Neutrophil (primary cell): ENCODE measurements around the gene VCX.

Source experiments
- H3K27ac ChIP-seq: fragments of 200-600 bp; sonication (generic); 2 replicates; pipeline ENCODE4 v1.5.1; 2016; ENCODE audit warnings: mild to moderate bottlenecking, moderate library complexity
- H3K27me3 ChIP-seq: fragments of 200-600 bp; sonication (generic); 2 replicates; pipeline ENCODE4 v1.6.0; 2016; ENCODE audit warnings: mild to moderate bottlenecking
- H3K36me3 ChIP-seq: fragments of 200-600 bp; sonication (generic); 2 replicates; pipeline ENCODE4 v1.5.1; 2017
- H3K4me1 ChIP-seq, 2 experiments: fragments of 200-600 bp in 1 of 2; sonication (generic) in 1 of 2; 1 replicate in 1 of 2; 2 replicates in 1 of 2; pipeline versions ENCODE4 v1.5.1 to v1.6.1; 2013 to 2016; ENCODE audit warnings: low read depth in 1 of 2, low read length in 1 of 2, mild to moderate bottlenecking in 1 of 2, moderate library complexity in 1 of 2; ENCODE audit not compliant: control insufficient read depth in 1 of 2, insufficient read depth in 1 of 2
- H3K4me3 ChIP-seq, 2 experiments: fragments of 200-600 bp in 1 of 2; sonication (generic) in 1 of 2; 1 replicate in 1 of 2; 2 replicates in 1 of 2; pipeline ENCODE4 v1.5.1; 2013 to 2016; ENCODE audit warnings: low read depth in 1 of 2, low read length in 1 of 2, mild to moderate bottlenecking in 1 of 2, moderate library complexity in 1 of 2
- H3K9me3 ChIP-seq: fragments of 200-600 bp; sonication (generic); 2 replicates; pipeline ENCODE4 v1.5.1; 2016
- TF ChIP-seq, protein P1 (sequence below): fragments of 200-600 bp; sonication (generic); IDR thresholded peaks from 2 replicates; pipeline ENCODE4 v1.5.1; 2016; ENCODE audit warnings: antibody characterized with exemption

Gene VCX

DNA sequence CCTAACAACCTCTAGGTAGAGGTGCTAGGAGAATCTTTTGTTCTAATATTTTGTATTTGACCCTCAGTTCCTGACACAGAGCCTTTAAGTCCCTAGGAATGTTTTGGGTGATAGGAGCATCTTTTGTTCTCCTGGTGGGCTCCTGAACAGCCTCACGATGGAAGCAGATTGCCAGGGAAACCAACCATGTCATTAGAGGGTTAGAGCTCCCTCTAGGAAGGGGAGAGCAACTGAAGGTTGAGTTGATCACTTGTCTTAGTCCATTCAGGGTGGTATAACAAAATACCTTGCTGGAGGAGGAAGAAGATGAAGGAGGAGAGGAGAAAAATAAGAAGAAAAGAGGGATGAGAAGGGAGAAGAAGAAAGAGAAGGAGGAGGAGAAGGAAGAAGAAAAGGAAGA is 9.2 kb downstream of the VCX start:
- Histone ChIP-seq H3K27me3 (no peaks in the 10 kb centered on the region), H3K4me3 (no peak overlapping the region), H3K27ac (no peak overlapping the region), H3K4me1 (no peaks in the 10 kb centered on the region), H3K36me3 (no peaks in the 10 kb centered on the region), H3K9me3 (no peaks in the 10 kb centered on the region)
- TF ChIP-seq, protein P1, sequence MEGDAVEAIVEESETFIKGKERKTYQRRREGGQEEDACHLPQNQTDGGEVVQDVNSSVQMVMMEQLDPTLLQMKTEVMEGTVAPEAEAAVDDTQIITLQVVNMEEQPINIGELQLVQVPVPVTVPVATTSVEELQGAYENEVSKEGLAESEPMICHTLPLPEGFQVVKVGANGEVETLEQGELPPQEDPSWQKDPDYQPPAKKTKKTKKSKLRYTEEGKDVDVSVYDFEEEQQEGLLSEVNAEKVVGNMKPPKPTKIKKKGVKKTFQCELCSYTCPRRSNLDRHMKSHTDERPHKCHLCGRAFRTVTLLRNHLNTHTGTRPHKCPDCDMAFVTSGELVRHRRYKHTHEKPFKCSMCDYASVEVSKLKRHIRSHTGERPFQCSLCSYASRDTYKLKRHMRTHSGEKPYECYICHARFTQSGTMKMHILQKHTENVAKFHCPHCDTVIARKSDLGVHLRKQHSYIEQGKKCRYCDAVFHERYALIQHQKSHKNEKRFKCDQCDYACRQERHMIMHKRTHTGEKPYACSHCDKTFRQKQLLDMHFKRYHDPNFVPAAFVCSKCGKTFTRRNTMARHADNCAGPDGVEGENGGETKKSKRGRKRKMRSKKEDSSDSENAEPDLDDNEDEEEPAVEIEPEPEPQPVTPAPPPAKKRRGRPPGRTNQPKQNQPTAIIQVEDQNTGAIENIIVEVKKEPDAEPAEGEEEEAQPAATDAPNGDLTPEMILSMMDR, result no peak

DNA sequence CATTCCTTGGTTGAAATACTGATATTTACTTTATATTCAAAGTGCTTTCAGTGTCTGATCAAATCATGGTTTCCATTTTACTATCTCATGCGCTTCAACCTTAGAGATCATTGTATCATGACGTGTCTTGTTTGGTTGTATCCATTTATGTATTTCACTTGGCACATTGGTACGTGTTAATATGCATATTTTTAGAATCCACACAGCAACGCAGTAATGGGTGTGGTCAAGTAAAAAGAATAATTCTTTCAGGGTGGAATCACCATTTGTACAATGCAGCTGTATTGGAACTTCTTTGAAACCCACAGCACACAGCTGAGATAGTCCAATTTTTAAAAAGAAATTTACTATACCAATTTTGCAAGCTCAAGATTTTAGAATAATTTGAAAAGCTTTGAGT is 29.1 kb downstream of the VCX start:
- no peaks in the 10 kb centered on the region for H3K9me3 ChIP-seq
- H3K27ac ChIP-seq, result no peak overlapping the region
- no peaks in the 10 kb centered on the region for H3K27me3 ChIP-seq
- no peaks in the 10 kb centered on the region for H3K36me3 ChIP-seq
- TF ChIP-seq, protein P1, result no peak
- H3K4me1 ChIP-seq, result no peaks in the 10 kb centered on the region
- H3K4me3 ChIP-seq, result no peak overlapping the region

DNA sequence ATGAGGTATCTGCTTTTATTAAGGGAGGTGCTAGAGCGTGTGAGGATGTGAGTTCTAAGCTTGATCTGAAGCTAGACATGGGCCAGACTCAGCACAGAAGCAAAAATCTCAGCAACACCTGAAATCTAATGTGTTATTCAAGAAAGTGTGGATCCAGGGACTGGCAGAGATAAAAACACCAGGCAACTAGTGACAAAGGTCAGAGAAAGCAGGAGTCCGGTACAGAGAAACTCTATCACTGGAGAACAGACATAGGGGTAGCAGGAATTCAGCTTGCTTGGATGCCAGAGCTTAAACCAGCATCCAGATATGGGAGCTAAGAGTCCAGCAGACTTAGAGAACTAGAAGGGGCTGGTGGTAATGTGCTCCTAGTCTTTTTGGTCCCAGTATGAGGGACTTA is 34.0 kb downstream of the VCX start:
- Histone ChIP-seq H3K36me3 (no peaks in the 10 kb centered on the region), H3K4me1 (no peaks in the 10 kb centered on the region), H3K27me3 (no peaks in the 10 kb centered on the region), H3K4me3 (no peak overlapping the region), H3K27ac (no peak overlapping the region), H3K9me3 (no peaks in the 10 kb centered on the region)
- TF ChIP-seq, protein P1, result no peak

DNA sequence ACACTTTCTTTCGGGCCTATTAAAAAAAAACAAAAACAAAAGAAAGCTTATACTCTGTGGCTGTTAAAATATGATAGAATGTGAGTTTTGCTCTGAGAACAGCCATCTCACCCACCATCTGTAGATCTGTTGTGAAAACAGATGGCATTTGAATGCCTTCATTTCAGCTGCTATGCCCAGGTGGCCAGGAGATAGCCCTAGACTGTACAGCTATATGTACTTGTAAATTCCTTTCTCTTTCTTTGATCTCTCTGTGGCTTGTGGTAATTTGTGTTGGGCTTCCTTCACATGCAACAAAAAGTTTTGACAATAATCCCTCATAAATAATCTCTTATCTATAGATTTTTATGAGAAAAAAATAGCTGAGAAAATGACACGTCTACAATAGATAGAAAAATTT is 46.2 kb downstream of the VCX start:
- H3K36me3 ChIP-seq, result no peaks in the 10 kb centered on the region
- H3K4me3 ChIP-seq, result no peak overlapping the region
- TF ChIP-seq, protein P1, result no peak
- H3K4me1 ChIP-seq, result no peaks in the 10 kb centered on the region
- H3K9me3 ChIP-seq, result no peaks in the 10 kb centered on the region
- no peaks in the 10 kb centered on the region for H3K27me3 ChIP-seq
- no peak overlapping the region for H3K27ac ChIP-seq

DNA sequence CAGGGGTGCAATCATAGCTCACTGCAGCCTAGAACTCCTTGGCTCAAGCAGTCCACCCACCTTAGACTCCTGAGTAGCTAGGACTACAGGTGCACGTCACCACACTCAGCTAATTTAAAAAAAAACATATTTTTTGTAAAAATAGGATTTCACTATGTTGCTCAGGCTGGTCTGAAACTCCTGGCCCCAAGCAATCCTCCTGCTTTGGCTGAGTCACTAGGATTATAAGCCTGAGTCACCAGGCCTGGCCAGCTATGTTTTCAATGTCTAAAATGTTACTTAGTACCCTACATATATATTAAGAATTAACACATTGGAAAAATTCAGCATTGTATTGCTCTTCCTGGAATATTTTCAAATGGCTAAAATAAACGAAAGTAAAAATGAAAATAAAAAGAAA is 46.7 kb downstream of the VCX start:
- Histone ChIP-seq H3K4me3 (no peak overlapping the region), H3K4me1 (no peaks in the 10 kb centered on the region), H3K27me3 (no peaks in the 10 kb centered on the region), H3K36me3 (no peaks in the 10 kb centered on the region), H3K27ac (no peak overlapping the region), H3K9me3 (no peaks in the 10 kb centered on the region)
- TF ChIP-seq, protein P1, result no peak

DNA sequence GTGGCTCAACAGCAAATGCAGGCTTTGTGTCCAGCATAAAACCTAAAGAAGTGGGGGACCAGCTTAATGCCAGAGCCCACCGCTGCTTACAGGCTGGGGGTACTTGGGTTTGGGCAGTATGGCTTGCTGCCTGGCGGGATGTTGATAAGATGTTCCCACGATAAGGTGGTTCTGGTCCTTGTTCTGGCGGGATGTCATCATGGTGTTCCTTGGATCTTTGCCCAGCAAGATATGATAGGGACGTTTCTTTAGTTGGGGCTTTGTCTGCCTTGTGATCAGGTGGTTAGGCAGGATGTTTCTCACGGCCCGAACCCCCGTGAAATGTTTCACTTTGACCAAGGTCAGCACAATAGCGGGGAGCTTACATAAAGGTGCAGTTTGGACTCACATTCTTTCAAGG is 49.0 kb downstream of the VCX start:
- H3K4me3 ChIP-seq, result no peak overlapping the region
- no peaks in the 10 kb centered on the region for H3K4me1 ChIP-seq
- no peaks in the 10 kb centered on the region for H3K36me3 ChIP-seq
- H3K9me3 ChIP-seq, result no peaks in the 10 kb centered on the region
- H3K27me3 ChIP-seq, result no peaks in the 10 kb centered on the region
- TF ChIP-seq, protein P1, result no peak
- H3K27ac ChIP-seq, result no peak overlapping the region
